HTR-8/SVneo (cell line): ENCODE results near the gene SCN10A.

Source experiments
- DNase-seq: peaks from one replicate; pipeline ENCODE4 v3.0.0; 2011; ENCODE audit warnings: low spot score, mixed read lengths; ENCODE audit not compliant: insufficient read length
- FAIRE-seq: peaks from 2 replicates; lab custom pipeline; 2011; peaks lifted over from hg19 to GRCh38; lab: Jason Lieb, UNC

The SCN10A gene

GRCh38 chr3:38723569-38724391, 92.2 kb downstream of the SCN10A start:
- DNase-seq, result no peak

GRCh38 chr3:38722781-38723568, 93.0 kb downstream of the SCN10A start:
- no peak for FAIRE-seq
- DNase-seq, result no peak

More at GRCh38 chr3:38723569-38724391, 92.2 kb downstream of the SCN10A start:
- no peak for FAIRE-seq

GRCh38 chr3:38721207-38721772, 94.7 kb downstream of the SCN10A start:
- DNase-seq (no peak), FAIRE-seq (no peak)

DNA sequence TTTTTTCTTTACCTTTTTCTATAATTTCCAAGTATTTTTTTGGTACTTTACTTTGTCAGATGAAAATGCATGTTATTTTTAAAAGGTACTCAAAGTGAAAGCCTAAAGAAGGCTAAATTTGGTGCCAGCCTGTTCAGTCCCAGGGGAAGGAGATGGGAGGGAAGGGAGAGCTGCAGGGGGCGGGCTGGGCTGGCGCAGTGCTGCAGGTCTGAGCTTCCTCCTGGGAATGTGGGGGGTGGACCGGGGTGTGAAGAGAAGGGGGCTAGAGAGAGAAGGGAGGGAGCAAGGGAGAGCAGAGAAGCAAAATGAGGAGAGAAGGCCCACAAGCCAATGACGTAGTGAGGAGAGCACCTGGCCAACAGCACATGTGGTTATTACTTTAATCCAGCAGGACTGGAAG, 95.6 kb downstream of the SCN10A start:
- DNase-seq (no peak), FAIRE-seq (no peak)

DNA sequence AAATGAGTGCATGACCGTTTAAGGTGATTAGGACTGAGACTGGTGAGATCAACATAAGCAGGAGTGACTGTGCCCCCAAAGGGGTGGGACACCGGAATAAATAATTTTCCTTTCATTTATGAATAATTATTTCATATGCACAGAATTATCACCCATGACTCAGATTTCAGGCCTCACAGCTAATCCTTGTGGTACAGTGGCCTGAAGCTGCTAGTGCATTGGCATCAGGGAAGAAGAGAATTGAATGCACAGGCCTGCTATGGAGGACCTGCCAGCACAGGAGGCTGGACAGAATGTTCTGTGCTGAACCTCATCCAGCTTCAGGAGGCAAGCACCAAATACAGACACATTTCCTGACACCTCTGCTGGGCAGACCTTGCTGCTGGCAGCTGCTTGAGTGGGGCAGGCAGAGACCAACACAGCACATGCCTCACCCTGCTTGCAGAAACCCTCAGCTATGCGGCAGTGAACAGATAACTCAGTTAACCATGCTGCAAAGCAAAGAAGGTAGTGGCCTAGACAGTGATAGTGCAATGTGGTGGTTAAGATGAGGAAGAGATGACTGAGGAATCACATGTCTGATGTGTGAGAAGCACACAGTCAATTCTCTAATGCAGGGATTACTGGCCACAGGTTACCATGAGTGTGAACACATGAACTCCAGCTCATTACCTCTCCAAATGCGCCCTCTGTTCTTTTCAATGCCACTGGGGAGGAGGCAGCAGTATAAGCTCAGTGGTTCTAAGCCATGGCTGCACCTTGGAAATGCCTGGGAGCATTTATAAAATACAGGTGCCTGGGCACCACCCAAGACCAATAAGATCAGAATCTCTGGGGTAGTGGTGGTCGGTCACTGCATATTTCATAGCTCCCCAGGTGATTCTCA, 98.4 kb downstream of the SCN10A start:
- DNase-seq, result no peak
- FAIRE-seq, result no peak

DNA sequence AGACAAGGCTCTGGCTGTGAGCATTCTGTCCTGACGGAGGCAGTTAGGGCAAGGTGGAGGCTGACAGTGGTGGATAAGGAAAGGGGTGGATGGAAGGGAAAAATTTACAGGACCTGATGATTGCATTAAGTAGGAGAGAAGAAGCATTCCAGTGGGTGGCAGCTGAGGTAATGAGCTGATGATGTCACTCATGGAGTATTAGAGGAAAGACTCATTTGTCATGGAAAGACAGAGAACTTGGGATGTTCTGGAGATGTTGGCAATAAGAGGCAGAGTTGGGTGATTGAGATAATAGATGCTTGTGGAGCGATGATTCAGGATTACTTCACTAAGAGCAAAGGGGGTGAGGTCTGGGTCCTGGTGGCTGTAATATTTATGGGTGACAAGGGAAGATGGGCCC, 102.9 kb downstream of the SCN10A start:
- FAIRE-seq (no peak), DNase-seq (no peak)

DNA sequence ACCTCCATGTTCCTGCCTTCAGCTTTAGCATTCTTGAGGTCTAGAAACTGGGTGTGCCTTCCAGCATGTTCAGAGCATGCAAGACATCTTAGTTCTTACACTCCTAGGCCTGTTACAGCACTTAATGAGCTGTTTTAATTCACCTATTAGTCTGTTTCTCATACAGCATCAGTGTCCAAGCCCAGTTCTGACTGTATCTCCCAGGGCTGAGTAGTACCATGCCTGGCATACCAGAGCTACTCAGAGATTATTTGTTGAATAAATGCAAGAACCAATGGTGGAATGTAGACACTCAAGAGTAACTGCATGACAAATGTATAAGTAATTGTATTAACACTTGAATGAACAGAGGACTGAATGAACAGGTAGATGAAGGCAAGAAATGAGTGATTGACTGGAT, 104.7 kb downstream of the SCN10A start:
- DNase-seq (no peak), FAIRE-seq (no peak)

GRCh38 chr3:38707730-38708129, 108.3 kb downstream of the SCN10A start:
- FAIRE-seq (no peak), DNase-seq (no peak)

DNA sequence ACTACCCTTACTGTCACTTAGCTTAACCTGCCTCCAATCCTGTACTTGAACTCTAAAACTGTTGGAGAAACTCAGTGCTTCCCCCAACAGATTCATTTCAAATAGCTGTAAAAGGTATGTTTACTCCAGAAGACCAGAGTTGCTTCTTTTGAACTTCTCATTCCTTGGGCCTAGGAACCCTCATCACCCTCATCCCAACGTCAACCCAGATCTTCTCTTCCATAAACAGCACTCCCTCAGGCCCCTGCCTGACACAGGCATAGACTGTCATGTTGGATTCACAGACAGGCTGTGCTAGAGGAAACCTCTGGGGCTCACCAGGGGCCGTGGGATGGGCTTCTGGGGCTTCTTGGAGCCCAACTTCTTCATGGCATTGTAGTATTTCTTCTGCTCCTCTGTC, 109.1 kb downstream of the SCN10A start:
- no peak for DNase-seq
- FAIRE-seq, result no peak

DNA sequence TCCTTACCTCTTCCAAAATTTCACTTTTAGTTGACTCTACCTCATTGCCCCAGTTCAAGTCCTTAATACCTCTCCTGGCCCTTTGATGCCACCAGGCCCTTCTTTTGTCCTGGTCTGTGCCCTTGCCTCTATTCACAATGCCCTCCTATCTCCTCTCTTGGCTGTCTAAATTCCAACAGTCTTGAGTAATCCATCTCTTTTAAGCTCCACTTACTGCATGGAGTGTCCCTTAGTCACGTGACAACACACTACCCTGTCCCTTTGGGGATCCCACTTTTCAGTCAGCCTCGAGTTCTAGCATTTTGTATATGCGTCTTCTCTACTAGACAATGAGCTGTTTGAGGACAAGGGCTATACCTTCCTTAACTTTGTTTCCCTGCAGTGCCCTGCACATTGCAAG, 113.8 kb downstream of the SCN10A start:
- FAIRE-seq, result no peak
- no peak for DNase-seq

GRCh38 chr3:38698760-38699159, 117.3 kb downstream of the SCN10A start:
- FAIRE-seq, result no peak
- no peak for DNase-seq

GRCh38 chr3:38698061-38698460, 118.0 kb downstream of the SCN10A start:
- DNase-seq (no peak), FAIRE-seq (no peak)

GRCh38 chr3:38696034-38696433, 120.0 kb downstream of the SCN10A start:
- DNase-seq, result no peak
- FAIRE-seq, result no peak

DNA sequence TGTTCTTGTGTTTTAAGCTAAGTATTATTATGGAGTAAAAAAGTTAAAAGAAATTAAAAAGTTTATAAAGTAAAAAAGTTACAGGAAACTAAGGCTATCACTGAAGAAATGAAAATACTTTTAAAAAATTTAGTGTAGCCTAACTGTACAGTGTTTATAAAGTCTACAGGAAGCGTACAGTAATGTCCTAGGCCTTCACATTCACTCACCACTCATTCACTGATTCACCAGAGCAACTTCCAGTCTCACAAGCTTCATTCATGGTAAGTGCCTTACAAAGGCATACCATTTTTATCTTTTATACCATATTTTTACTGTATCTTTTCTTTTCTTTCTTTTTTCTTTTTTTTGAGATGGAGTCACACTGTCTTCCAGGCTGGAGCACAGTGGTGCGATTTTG, 125.8 kb downstream of the SCN10A start:
- FAIRE-seq, result no peak

GRCh38 chr3:38689774-38690173, 126.2 kb downstream of the SCN10A start:
- DNase-seq (no peak), FAIRE-seq (no peak)

More for the DNA sequence above, 125.8 kb downstream of the SCN10A start:
- DNase-seq, result no peak

GRCh38 chr3:38689346-38689745, 126.7 kb downstream of the SCN10A start:
- DNase-seq (no peak), FAIRE-seq (no peak)

- no peak for FAIRE-seq
- no peak for DNase-seq
These were observed 128.7 kb downstream of the SCN10A start for GRCh38 chr3:38687321-38687720.

- FAIRE-seq, result no peak
- no peak for DNase-seq
These were observed 131.5 kb downstream of the SCN10A start for GRCh38 chr3:38684546-38684945.

GRCh38 chr3:38669668-38670067, 146.3 kb downstream of the SCN10A start:
- DNase-seq (no peak), FAIRE-seq (no peak)

GRCh38 chr3:38662544-38662943, 153.5 kb downstream of the SCN10A start:
- no peak for DNase-seq
- peak; percentile 65 for FAIRE-seq
